ENCODE results near the gene GATA1.
A peak's percentile ranks its signal among the peaks of the same experiment; 100 is the strongest.

Gene GATA1

DNA sequence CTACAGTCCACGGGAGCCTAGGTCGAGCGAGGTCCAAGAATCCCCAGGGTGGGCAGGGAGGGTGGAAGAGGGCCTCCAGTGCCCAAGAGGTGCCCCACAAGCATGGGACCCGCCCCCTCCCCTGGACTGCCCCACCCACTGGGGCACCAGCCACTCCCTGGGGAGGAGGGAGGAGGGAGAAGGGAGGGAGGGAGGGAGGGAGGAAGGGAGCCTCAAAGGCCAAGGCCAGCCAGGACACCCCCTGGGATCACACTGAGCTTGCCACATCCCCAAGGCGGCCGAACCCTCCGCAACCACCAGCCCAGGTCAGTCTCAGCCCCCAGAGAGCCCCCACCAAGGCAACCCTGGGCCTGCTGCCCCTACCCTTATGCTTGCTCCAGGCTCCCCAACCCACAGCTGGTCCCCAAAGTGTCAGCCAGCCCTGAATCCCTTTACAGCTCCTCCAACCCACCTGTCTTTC, at the start of gene GATA1:
TSS of gene GATA1 (plus strand) at position 250 of the 460 bp plus-strand sequence. CDS start 4,520 bp downstream, outside the sequence.
- no peak for DNase-seq

DNA sequence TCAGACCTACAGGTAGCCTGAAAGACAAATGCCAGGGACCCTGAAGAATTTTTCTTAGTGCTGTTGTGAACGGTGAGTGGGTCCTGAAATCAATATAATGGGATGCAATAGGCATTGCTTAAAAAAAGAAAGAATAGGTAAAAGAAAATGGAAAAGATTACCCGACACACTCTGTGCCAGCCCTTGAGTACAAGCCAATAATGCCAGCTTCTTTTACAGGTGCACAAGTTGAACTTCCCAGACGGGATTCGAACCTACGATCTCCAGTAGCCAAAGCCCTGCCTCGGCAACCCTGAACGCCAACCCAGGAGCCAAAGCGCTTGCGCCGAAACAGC, 49.5 kb upstream of the GATA1 start:
- DNase-seq = no peak

DNA sequence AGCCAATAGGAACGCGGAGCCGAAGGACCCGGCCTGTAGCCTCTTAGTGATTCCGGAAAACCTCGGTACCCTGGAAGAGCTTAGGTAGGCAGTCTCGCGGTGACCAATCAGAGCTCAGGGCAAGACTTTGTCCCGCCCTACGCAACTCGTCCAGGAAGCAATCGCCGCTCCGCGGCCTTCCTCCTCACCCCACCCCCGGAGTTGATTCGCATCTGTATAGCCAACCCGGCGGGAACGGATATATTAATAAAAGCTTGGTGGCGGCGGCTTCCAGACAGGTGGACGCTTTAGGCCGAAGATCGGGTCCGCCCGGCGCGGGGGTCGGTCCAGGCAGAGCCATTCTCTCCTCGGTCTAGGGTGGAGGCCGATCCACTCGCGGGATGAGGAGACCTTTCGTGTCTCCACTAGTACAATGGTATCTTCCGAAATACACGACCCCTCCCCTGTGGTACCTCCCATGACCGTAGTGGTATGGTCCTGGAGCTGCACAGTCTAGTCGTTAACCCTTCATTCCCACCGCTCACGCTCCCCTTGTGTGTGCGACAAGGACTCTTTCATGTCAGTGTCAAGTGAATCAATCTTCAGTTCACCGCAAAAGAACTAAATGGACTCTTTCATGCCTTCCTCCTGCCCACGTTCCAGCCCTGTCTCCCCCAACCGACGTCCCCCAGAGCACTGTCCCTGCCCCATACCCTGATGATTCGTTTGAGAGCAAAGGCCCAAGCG, 49.0 kb upstream of the GATA1 start:
- peak; percentile 96 for DNase-seq

DNA sequence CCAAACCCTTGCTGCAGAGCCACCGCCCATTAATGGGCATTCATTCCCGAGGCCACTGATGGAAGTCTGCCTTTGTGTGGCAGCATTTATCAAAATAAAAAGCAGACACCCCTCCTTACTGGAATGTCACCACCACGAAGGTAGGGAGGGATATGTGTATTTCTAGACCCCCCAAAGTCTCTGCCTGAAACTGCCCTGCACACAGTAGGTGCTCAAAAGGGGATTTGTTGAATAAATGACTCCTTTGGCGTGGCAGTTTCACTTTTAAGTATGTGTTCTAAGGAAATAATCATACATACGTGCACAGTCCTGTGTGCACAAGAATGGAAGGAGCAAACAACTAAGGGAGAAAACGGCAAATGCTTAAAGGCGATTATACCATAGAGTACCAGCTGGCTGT, 48.5 kb upstream of the GATA1 start:
- DNase-seq = no peak

DNA sequence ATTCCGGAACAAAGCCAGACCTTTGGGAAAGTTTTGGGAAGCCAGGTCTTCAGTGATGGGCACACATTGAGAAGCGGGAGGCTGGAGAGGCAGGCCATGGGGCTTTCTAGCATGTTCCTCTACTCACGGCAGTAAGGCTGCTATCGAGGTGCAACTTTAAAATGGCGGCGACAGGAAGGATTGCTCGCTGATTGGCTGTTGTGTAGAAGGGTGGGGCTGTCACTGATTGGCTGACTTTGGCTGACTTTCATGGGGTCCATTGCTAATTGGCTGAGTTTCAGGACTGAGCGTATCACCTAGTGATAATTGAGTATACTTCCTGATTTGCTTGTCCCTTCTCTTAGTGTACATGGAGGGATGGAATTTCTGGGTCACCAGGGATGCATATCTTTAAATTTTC, 44.6 kb upstream of the GATA1 start:
- no peak for DNase-seq

GRCh38 chrX:48745222-48745621, 41.2 kb upstream of the GATA1 start:
- no peak for DNase-seq

DNA sequence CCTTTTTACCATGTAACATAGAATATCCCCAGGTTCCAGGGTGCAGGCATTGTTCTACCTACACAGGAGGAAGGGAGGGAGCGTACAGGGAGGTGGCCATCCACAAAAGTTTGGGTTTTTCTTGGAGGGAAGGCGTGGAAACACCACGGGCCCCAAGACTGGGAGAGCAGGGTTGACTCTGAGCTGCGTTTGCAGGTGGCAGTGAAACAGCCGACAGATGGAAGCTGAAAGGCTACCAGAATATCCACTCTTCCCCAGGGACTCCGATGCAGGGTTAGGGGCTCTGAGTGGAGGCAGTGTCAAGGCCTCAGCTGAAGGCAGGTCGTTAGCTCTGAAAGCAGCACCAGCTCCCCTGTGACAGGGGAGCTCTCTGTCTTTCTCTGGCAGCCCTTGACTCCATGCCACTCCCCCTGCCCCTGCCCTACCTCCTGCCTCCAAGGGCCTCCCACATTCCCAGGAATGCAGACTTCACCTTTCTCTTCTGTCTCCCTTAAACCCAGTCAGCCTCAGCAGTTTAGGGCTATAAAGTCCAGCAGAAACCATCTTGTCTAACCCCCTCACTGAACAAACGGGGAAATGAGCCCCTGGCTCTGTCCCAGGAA, 38.9 kb upstream of the GATA1 start:
- DNase-seq = no peak

DNA sequence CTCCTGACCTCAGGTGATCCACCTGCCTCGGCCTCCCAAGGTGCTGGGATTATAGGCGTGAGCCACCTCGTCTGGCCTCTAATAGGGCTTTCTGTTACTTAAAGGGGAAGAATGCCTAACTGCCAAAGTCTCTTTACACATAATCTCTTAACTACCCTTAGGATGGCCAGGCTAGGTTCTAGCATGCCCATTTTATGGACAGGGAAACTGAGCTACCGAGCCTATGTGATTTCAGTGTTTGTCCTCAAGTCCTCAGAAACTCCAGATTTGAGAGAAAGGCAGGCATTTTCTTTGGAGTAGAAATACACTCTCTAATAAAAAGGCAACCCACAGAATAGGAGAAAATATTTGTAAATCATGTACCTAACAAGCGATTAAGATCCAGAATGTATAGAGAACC, 37.2 kb upstream of the GATA1 start:
- DNase-seq = no peak

- no peak for DNase-seq
Measured at GRCh38 chrX:48751343-48751742, 35.0 kb upstream of the GATA1 start.

DNA sequence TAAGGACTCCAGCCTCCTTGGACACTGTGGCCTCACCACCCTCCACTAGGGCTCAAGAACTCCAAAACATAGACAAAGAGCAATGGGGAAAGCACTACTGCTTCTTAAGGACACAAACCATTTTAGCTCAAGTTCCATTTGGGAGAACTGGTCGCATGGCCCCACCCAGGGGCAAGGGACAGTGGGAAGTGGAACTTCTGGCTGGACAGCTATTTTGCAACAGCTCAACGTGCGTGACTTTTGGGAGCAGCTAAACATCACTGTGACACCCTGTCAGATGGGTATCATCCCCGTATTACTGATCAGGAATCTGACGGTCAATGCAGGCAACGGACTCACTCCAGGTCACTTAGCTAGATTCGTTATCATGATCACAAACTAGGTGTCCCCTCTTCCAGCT, 33.9 kb upstream of the GATA1 start:
- DNase-seq = no peak

GRCh38 chrX:48753708-48754228, 32.6 kb upstream of the GATA1 start:
- DNase-seq = no peak

GRCh38 chrX:48754238-48754637, 32.2 kb upstream of the GATA1 start:
- no peak for DNase-seq

DNA sequence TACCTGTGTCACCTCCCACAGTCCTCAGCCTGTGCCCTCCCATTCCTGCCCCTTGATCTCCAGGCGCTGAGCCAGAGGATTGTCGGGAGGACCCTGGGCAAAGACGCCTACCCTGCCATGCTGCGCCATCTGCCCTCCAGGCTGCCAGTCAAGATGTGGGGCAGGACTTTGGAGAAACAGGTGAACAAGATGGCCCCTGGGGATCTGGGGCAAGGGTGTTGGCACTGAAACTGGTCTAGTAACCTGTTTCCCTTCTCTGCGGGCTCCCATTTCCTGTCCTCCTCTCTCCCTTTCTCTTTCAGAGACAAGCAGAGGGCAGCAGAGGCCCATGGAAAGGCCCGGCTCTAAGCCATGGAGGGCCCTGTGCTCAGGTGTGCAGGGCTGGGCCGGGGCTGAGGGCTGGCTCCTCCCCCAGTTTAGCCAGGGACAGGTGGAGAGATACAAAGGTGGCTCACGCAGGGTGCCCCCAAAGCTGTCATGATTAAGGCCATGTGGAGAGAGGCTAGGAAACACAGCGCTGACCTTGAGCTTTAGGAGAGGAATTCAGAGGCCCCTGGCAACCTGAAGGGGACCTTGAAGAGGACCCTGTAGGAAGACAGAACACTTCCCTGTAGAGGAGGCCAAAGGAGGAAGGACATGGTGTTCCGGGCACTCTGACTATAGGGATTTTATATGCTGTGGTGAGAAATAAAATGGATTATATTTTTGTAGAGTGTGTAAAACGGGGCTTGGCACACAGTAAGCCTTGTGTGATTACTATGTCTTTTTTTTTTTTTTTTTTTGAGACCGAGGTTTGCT, 24.5 kb upstream of the GATA1 start, which contains the start of gene GLOD5:
TSS of gene GLOD5 (plus strand) at position 74 of the 798 bp plus-strand sequence. CDS start at position 118, 44 bp downstream.
- DNase-seq = no peak

- DNase-seq = no peak
Measured at GRCh38 chrX:48769230-48769629, 17.2 kb upstream of the GATA1 start.

- DNase-seq = no peak
Measured at GRCh38 chrX:48770296-48770695, 16.1 kb upstream of the GATA1 start.

- DNase-seq = no peak
Measured at GRCh38 chrX:48772602-48773001, 13.8 kb upstream of the GATA1 start.

DNA sequence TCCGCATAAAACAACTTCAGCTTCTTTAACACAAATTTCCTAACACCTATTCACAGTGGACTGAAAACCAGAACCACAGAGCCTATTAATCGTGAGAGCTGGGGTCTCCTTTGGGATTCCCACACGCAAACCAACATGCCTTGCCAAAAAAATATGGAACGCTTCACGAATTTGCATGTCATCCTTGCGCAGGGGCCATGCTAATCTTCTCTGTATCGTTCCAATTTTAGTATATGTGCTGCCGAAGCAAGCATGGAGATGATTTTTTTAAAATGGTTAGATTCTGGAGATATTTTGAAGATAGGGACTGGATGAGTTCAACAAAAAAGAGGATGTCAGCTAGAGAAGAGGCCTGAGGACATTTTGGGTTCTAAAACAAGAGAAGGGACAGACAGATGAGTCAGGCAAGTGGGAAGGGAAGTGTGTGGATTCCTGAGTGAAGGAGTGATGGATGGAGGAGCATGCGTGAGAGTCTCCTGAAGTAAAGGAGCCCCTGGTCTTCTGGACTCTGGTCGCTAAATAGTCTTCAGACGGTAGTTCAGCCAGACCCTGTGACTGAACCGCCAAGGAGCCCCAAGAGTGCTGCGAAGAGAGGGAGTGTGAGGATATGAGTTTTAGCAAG, 9.5 kb upstream of the GATA1 start:
- no peak for DNase-seq

GRCh38 chrX:48779399-48779798, 7.0 kb upstream of the GATA1 start:
- no peak for DNase-seq

- no peak for DNase-seq
Measured at GRCh38 chrX:48781705-48782104, 4.7 kb upstream of the GATA1 start.

GRCh38 chrX:48782216-48782615, 4.2 kb upstream of the GATA1 start:
- no peak for DNase-seq

DNA sequence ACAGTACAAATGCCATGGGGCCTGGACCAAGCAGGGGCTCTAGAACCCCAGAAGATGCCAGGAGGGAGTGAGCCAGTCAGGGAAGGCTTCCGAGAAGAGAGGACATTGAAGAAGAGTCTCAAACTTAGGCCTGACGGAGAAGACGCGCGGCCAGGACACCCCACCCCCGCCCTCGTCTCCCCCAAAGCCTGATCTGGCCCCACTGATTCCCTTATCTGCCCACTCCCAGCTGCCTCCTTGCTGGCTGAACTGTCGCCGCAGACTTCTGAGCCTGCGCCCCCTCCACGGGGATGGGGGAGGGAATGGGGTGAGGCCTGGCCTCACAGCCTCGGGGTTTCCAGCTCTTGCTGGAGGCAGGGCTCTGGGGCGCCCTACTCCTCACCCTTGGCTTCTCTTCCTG, 3.6 kb upstream of the GATA1 start:
- DNase-seq = no peak

- no peak for DNase-seq
Measured at GRCh38 chrX:48784726-48785125, 1.7 kb upstream of the GATA1 start.

DNA sequence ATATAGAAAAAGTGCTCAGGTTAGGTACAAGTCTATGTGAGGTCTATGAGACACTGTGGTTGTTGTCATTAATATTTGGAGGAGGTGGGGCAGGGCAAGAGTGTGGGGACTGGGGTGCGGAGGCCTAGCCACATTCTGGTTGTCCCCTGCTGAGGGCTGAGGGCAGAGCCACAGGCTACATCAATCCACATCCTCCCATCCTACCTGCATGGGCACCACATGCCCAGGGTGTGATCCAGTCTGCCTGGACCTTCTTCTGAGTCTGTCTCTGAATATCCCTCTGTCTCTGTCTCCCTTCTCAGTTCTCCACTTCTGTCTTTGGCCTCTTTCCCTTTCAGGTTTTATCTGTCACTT, 1.2 kb upstream of the GATA1 start:
- DNase-seq = no peak
